Measurements from ENCODE around the gene NTF4.

- TF ChIP-seq CTCF (IDR thresholded peaks at IDR 0.05) (peak; percentile 50), REST (IDR thresholded peaks at IDR 0.05; ENCODE audit: low read depth, low read length) (no peak), FOSL2 (IDR thresholded peaks at IDR 0.05; ENCODE audit: borderline replicate concordance, low read depth) (no peak), ZBTB33 (IDR thresholded peaks at IDR 0.05; ENCODE audit: borderline replicate concordance, low read depth) (no peak), TAF1 (IDR thresholded peaks at IDR 0.05; ENCODE audit: borderline replicate concordance, low read depth, low read length) (no peak), JUND (IDR thresholded peaks at IDR 0.05) (no peak), GATA2 (CRISPR knock-in tag; IDR thresholded peaks at IDR 0.05) (no peak)
Measured at GRCh38 chr19:49113762-49114629, 49.4 kb upstream of the NTF4 start, which contains the start of gene LIN7B.

Measured in SK-N-SH (cell line).